HL-60 (cell line): Measurements from ENCODE around the gene EPS8L3.
"Not testable (repeated sequence)": the region's sequence is repeated elsewhere in the genome, so short reads cannot be mapped to it uniquely, and the experiment has no call there.

Source experiments
- DNase-seq, 2 experiments: peaks; one replicate each; pipeline ENCODE4 v3.0.0-alpha.2; 2010 to 2020; ENCODE audit warnings: low read depth in 1 of 2, low spot score in 1 of 2
- H3K27ac ChIP-seq: fragments of 250-450 bp; sonication (Bioruptor Pico); replicated peaks from 2 replicates; pipeline ENCODE4 v1.5.1; 2020; ENCODE audit warnings: mild to moderate bottlenecking, moderate library complexity
- H3K27me3 ChIP-seq: fragments of 250-450 bp; sonication (Bioruptor Pico); 2 replicates; pipeline ENCODE4 v1.5.1; 2021; ENCODE audit warnings: mild to moderate bottlenecking, moderate library complexity; ENCODE audit not compliant: insufficient read depth, poor library complexity, severe bottlenecking
- H3K4me3 ChIP-seq: replicated peaks from 2 replicates; pipeline ENCODE4 v1.5.1; 2011; ENCODE audit warnings: mild to moderate bottlenecking, control low read depth, low read length; ENCODE audit not compliant: insufficient read depth
- CTCF ChIP-seq: IDR thresholded peaks from one replicate; pipeline ENCODE4 v1.5.1; 2011; ENCODE audit warnings: low read length, control low read depth, inconsistent platforms; ENCODE audit not compliant: insufficient read depth
- GABPA ChIP-seq: IDR thresholded peaks from 2 replicates; pipeline ENCODE4 v1.6.1; 2012; ENCODE audit warnings: low read depth
- POLR2AphosphoS5 ChIP-seq: IDR thresholded peaks from 2 replicates; pipeline ENCODE4 v1.6.1; 2012; ENCODE audit warnings: low read depth
- REST ChIP-seq: IDR thresholded peaks from 2 replicates; pipeline ENCODE4 v1.6.1; 2012; ENCODE audit warnings: low read depth; ENCODE audit not compliant: insufficient replicate concordance
- SPI1 ChIP-seq: IDR thresholded peaks from 2 replicates; pipeline ENCODE4 v1.6.1; 2012; ENCODE audit warnings: low read depth, mild to moderate bottlenecking, borderline replicate concordance

The EPS8L3 gene

DNA sequence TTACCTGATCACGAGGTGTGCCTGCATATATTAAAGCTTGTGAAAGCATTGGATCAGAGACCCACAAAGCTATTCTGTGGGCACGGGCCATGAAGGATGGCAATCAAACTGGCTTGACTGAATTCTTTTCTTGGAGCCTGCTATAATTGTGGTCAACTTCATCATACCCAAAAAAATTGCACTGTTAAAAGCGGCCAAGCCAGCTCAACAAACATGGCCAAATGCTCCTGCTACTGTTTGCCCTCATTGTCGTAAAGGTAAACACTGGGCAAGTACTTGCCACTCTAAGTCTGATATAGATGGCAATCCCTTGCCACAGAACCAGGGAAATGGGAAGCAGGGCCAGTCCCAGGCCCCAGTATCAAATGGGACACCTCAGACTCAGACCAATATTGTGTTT is 58.3 kb downstream of the EPS8L3 start:
- TF ChIP-seq GABPA (no peak), SPI1 (no peak), CTCF (no peak), REST (no peak), POLR2AphosphoS5 (no peak)
- DNase-seq, result no peak
- H3K27me3 ChIP-seq, result no peaks in the 10 kb centered on the region
- H3K27ac ChIP-seq, result no peak overlapping the region
- no peak overlapping the region for H3K4me3 ChIP-seq

DNA sequence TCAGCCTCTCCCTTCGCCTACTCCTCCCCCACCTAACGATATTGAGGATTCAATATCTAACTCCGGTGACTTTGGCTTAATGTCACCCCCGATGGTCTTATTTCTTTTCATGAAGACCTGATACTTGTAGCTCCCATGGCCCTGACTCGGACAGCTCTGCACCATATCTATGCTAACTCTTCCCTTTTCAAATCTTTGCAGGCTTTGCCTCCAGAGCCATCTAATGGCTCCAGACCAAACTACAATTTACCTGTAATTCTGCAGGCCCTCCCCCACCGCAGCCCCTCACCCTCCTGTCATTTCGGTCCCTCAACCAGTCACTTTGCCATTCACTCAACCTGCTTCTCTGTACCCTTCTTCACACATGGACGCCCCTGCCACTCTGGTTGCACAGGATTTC is 59.5 kb downstream of the EPS8L3 start:
- TF ChIP-seq CTCF, result no peak
- no peak for TF ChIP-seq POLR2AphosphoS5
- TF ChIP-seq SPI1, result no peak
- TF ChIP-seq GABPA, result no peak
- TF ChIP-seq REST, result no peak
- Histone ChIP-seq H3K4me3 (no peak overlapping the region), H3K27ac (no peak overlapping the region), H3K27me3 (no peaks in the 10 kb centered on the region)
- DNase-seq, result no peak

- not testable (repeated sequence) for DNase-seq, H3K4me3 ChIP-seq, H3K27ac ChIP-seq, H3K27me3 ChIP-seq
Measured at GRCh38 chr1:109702940-109703339, 60.8 kb downstream of the EPS8L3 start.
